Left ventricle myocardium inferior (tissue), 1 donor: ENCODE results near the gene APBA1. TPM values are rescaled to one million over a fixed set of nuclear protein-coding genes. Genes with fewer than 3 reads are reported as not detected.
A peak's percentile ranks its signal among the peaks of the same experiment; 100 is the strongest.

Experiments
- DNase-seq: peaks from one replicate; pipeline ENCODE4 v3.0.0-alpha.2; 2020
- H3K27ac ChIP-seq: fragments of 200-600 bp; replicated peaks from 2 replicates; pipeline ENCODE4 v1.8.0; 2021
- H3K27me3 ChIP-seq: fragments of 200-600 bp; 2 replicates; pipeline ENCODE4 v1.8.0; 2021; ENCODE audit warnings: low read depth
- H3K36me3 ChIP-seq: fragments of 200-600 bp; 2 replicates; pipeline ENCODE4 v1.8.0; 2021
- H3K4me1 ChIP-seq: fragments of 200-600 bp; 2 replicates; pipeline ENCODE4 v1.8.0; 2021
- H3K4me3 ChIP-seq: fragments of 200-600 bp; 2 replicates; pipeline ENCODE4 v1.8.0; 2021; ENCODE audit warnings: mild to moderate bottlenecking, moderate library complexity
- H3K9me3 ChIP-seq: fragments of 200-600 bp; replicated peaks from 2 replicates; pipeline ENCODE4 v1.8.0; 2021
- CTCF ChIP-seq: fragments of 200-600 bp; IDR thresholded peaks from 2 replicates; pipeline ENCODE4 v1.8.0; 2021; ENCODE audit warnings: antibody characterized with exemption, mild to moderate bottlenecking, borderline replicate concordance
- intact Hi-C: fragments of 100-400 bp; cut with micrococcal nuclease; formaldehyde crosslinking; loops from one replicate; pipeline ENCODE4 v1.11.0; 2022
- total RNA-seq: library from RNA; stranded (reverse); fragmentation: NEBNext Ultra II Directional; extraction: Animal tissue kit (Norgen Biotek cat#: 25700); gene quantifications from one replicate; pipeline ENCODE4 v1.2.1, GENCODE V29; 2021
- donor health status: DM: no; HTN: yes; CAD: no; lungs with severe emphysema.

Gene APBA1
- total RNA-seq, 1 donor from 2014 or later, result 3.0 TPM

- Histone ChIP-seq H3K27ac (no peak overlapping the region), H3K27me3 (no peaks in the 10 kb centered on the region), H3K36me3 (no peaks in the 10 kb centered on the region), H3K4me3 (no peak overlapping the region), H3K9me3 (no peaks in the 10 kb centered on the region), H3K4me1 (peaks cover 13% of the 10 kb centered on the region)
- intact Hi-C loops, result no loop called here
- DNase-seq, result no peak
- TF ChIP-seq CTCF, result no peak
These were observed 117.2 kb downstream of the APBA1 start for GRCh38 chr9:69554945-69555344.

- no peak for DNase-seq
- no peak overlapping the region for H3K27ac ChIP-seq
- no peaks in the 10 kb centered on the region for H3K9me3 ChIP-seq
- peaks cover 11% of the 10 kb centered on the region for H3K4me1 ChIP-seq
- no peaks in the 10 kb centered on the region for H3K27me3 ChIP-seq
- H3K4me3 ChIP-seq, result peak overlapping the region; percentile 4
- peak; percentile 90 for TF ChIP-seq CTCF
- intact Hi-C loops, result loop anchor here (2.0 kb wide), 1 partner anchor 127 kb away; no protein-coding TSS in a partner anchor
- no peaks in the 10 kb centered on the region for H3K36me3 ChIP-seq
These were observed 122.6 kb downstream of the APBA1 start for GRCh38 chr9:69549310-69550202.

- H3K27ac ChIP-seq, result no peak overlapping the region
- intact Hi-C loops, result loop anchor here (2.0 kb wide), 1 partner anchor 126 kb away; no protein-coding TSS in a partner anchor
- peaks cover 6% of the 10 kb centered on the region for H3K4me1 ChIP-seq
- no peak for DNase-seq
- H3K27me3 ChIP-seq, result no peaks in the 10 kb centered on the region
- no peaks in the 10 kb centered on the region for H3K9me3 ChIP-seq
- no peak overlapping the region for H3K4me3 ChIP-seq
- TF ChIP-seq CTCF, result no peak
- H3K36me3 ChIP-seq, result no peaks in the 10 kb centered on the region
These were observed 123.5 kb downstream of the APBA1 start for GRCh38 chr9:69548681-69549080.

GRCh38 chr9:69546265-69546664 lies 125.9 kb downstream of the APBA1 start:
- no peaks in the 10 kb centered on the region for H3K9me3 ChIP-seq
- H3K4me3 ChIP-seq, result no peak overlapping the region
- no peak overlapping the region for H3K27ac ChIP-seq
- peaks cover 17% of the 10 kb centered on the region for H3K4me1 ChIP-seq
- TF ChIP-seq CTCF, result peak; percentile 47
- DNase-seq, result no peak
- intact Hi-C loops, result no loop called here
- H3K27me3 ChIP-seq, result no peaks in the 10 kb centered on the region
- no peaks in the 10 kb centered on the region for H3K36me3 ChIP-seq

GRCh38 chr9:69542942-69543704 lies 129.0 kb downstream of the APBA1 start:
- Histone ChIP-seq H3K9me3 (no peaks in the 10 kb centered on the region), H3K4me3 (no peak overlapping the region), H3K4me1 (peaks cover 12% of the 10 kb centered on the region), H3K36me3 (no peaks in the 10 kb centered on the region), H3K27ac (peak overlapping the region; percentile 66), H3K27me3 (no peaks in the 10 kb centered on the region)
- intact Hi-C loops, result no loop called here
- TF ChIP-seq CTCF, result no peak
- peak; percentile 31 for DNase-seq
